ENCODE data around the gene MCM7.

DNA sequence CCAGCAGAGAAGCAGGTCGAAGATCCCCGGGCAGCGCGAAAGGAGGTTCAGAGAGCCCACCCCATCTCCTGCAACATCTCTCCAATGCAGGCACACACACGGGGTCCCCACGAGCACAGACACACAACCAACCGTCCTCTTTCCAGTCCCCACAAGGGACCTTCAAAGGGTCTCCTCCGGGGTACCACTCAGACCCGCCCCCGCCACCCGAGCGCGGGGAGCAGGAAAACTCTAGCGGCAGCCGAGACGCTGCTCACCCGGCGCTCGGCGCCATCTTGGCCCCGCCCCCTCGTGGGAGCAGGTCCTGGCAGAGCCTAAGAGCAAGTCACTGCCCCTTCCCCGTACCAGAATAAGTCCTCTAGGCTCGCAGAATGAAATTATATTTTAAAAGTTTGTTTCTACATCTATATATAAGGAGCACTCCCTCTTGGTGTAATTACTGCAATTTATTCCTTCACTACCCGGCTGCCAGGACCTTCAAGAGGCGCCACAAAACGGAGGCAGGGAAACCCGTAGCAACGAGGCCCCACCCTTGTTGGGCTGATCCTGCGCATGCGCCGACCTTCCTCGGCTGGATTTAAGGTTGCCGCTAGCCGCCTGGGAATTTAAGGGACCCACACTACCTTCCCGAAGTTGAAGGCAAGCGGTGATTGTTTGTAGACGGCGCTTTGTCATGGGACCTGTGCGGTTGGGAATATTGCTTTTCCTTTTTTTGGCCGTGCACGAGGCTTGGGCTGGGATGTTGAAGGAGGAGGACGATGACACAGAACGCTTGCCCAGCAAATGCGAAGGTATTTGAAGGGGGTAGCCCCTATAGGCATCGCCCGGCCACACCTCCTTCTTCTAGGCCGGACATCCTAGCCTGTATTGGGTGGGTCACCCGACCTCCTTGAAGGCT lies 18.1 kb upstream of the MCM7 start, which contains the start of the genes CNPY4 and TAF6:
- TF ChIP-seq, protein P1, sequence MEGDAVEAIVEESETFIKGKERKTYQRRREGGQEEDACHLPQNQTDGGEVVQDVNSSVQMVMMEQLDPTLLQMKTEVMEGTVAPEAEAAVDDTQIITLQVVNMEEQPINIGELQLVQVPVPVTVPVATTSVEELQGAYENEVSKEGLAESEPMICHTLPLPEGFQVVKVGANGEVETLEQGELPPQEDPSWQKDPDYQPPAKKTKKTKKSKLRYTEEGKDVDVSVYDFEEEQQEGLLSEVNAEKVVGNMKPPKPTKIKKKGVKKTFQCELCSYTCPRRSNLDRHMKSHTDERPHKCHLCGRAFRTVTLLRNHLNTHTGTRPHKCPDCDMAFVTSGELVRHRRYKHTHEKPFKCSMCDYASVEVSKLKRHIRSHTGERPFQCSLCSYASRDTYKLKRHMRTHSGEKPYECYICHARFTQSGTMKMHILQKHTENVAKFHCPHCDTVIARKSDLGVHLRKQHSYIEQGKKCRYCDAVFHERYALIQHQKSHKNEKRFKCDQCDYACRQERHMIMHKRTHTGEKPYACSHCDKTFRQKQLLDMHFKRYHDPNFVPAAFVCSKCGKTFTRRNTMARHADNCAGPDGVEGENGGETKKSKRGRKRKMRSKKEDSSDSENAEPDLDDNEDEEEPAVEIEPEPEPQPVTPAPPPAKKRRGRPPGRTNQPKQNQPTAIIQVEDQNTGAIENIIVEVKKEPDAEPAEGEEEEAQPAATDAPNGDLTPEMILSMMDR (IDR thresholded peaks at IDR 0.05), result peak in 3 of 6 experiments; percentile 19 to 40 (median 22)
- TF ChIP-seq POLR2A (IDR thresholded peaks at IDR 0.05), result peak in 3 of 4 donors; percentile 19 to 57 (median 37)
